HG02943 (cell line): Measurements from ENCODE around the gene PHKB.

ENCODE experiments used
- ATAC-seq: cut with Tn5 transposase; IDR thresholded peaks from one replicate; pipeline ENCODE4 v1.9.1; 2021; ENCODE audit warnings: mild to moderate bottlenecking, low read depth, moderate library complexity; ENCODE audit not compliant: unreplicated experiment

Gene PHKB

DNA sequence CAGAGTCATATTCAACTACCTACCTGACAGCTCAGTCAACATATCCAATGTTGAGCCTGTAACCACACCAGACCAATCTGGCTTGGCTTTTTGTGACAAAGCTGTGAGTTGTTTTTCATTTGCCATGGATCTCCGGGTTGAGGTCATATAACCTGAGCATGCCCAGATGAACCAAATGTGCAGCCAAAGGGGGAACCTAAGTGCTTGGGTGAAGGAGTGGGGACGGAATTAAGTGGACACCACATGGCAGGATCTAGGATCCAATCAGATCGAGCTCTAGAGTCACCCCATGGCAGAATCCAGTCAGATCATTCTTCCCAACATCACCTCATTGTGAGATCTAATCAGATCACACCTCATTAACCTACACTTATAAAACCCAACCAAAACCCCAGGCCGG lies 258.6 kb downstream of the PHKB start:
- ATAC-seq, result no peak

DNA sequence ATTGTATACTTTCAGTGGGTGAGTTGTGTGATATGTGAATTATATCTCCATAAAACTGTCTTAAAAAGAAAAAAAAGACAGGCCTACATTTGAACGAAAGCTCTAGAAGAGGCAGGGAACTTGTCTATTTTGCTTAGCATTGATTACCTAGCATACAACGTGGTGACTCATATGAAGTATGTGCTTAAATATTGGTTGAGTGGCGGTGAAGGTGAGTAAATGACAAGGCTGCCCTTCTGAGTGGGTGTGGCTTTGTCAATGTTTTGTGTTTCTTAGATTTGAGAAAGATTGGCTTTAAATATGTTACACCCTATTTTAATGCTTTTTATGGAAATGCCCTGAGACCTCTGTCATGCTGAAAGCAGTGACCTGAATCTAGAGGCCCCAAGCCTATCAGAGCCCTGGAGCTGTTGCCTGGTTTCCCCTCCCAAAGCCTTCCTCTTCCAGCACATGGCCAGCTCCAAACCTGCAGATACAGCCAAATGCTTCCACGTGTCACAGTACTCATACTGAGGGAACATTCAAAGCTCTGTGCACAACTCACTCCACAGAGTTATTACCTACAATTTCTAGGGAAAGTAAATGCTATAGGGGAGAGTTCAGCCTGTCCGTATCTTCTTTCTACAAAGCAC lies 260.0 kb downstream of the PHKB start:
- no peak for ATAC-seq

- no peak for ATAC-seq
Measured at GRCh38 chr16:47722046-47722445, 260.9 kb downstream of the PHKB start.

DNA sequence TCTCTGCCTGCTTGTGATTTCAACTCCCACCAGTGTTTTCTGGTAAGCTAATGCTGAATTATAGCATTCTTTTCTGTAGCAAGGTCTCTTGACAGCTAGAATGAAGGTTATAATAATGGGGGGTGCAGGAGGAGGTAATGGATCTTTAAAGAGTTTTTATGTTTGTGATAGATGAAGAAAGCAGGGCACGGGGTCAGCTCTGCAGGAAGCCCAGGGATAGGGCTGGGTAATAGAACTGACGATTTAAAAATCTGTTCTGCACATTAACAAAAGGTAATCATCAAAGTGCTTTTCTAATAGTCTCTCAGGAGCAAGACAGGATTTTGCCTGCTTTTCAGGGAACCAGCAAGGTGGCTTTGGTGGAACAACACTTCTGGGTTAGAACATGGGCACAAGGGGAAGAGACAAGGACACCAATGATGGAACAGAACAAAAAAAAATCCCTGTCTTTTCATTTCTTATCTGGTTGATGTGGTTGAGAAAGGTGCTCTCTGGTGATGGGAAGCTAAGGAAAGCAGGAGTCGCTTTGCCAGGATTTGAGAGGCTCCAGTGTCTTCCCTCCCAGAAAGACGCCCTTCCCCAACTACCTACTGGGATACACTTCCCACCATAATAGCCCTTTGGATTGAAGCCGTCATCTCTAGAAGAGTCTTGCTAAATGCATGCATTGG lies 263.1 kb downstream of the PHKB start:
- no peak for ATAC-seq

GRCh38 chr16:47725188-47725695 lies 264.1 kb downstream of the PHKB start:
- ATAC-seq, result no peak

GRCh38 chr16:47726031-47726675 lies 265.0 kb downstream of the PHKB start:
- ATAC-seq, result no peak

- no peak for ATAC-seq
Measured at GRCh38 chr16:47727131-47727530, 266.0 kb downstream of the PHKB start.

- ATAC-seq, result no peak
Measured at GRCh38 chr16:47728205-47728604, 267.1 kb downstream of the PHKB start.

GRCh38 chr16:47729701-47730100 lies 268.6 kb downstream of the PHKB start:
- ATAC-seq, result no peak

GRCh38 chr16:47731252-47731651 lies 270.1 kb downstream of the PHKB start:
- ATAC-seq, result no peak

DNA sequence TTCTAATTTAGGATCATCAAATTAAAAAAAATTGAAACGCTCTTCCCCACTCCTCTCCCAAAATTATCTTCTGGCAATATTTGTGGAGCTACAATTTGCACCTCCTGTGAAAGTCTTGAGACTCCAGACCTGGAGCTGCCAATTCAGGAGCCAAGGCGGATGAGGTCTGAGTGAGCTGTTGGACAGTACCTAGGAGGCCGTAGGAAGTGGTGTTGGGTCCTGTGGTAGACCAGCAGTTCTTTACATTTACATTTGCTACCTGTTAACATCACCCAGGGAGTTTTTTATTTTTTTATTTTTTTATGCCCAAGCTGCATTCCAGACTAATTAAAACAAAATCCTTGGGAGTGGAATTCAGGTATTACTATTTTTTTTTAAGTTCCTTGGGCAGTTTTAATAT lies 271.0 kb downstream of the PHKB start:
- ATAC-seq, result no peak

DNA sequence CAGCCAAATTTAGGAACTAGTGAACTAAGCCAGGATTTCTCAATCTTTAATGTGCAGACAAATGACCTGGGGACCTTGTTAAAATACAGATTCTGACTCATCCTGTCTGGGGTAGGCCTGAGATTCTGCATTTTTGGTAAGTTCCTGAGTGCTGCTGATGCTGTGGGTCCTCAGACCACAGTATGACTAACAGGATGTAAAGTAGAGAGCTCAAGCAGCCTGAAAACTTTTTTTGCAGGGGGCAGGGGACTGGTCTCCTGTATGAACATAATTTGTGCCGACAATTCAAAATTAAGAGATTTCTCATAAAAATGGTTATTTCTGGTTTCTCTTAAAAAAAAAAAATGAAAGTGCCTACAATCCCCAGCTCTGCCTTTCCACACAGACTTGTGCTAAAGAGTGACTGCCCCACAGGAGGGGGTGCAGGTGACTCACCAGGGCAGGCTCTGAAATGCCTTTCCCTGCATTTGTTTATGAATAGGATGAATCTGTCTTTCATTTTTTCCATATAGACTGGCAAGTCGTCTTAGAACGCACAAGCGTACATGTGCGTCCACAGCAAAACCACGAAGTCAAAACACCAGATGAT lies 271.5 kb downstream of the PHKB start:
- ATAC-seq, result no peak

- no peak for ATAC-seq
Measured at GRCh38 chr16:47734081-47734857, 273.1 kb downstream of the PHKB start.

- ATAC-seq, result no peak
Measured at GRCh38 chr16:47734987-47735594, 274.0 kb downstream of the PHKB start.

GRCh38 chr16:47750371-47750770 lies 289.2 kb downstream of the PHKB start:
- ATAC-seq, result no peak
